T-helper 1 cell treated with Interleukin-12 subunit alpha and Interleukin-12 subunit beta and Interleukin-4 antibody, amounts not matched to agents 30 μg/mL and 1 μg/mL, for 36 hours (primary cell): ENCODE results near the gene ILKAP.

Experiments
- H3K27ac Mint-ChIP-seq: one replicate; pipeline ENCODE4 v1.8.0; 2021; ENCODE audit warnings: mild to moderate bottlenecking, mixed read lengths
- H3K27me3 Mint-ChIP-seq: one replicate; pipeline ENCODE4 v1.8.0; 2021; ENCODE audit warnings: low read depth, mixed read lengths
- H3K36me3 Mint-ChIP-seq: one replicate; pipeline ENCODE4 v1.8.0; 2021; ENCODE audit warnings: low read depth, mixed read lengths
- H3K4me1 Mint-ChIP-seq: one replicate; pipeline ENCODE4 v1.8.0; 2021; ENCODE audit warnings: low read depth, mixed read lengths
- H3K4me3 Mint-ChIP-seq: one replicate; pipeline ENCODE4 v1.8.0; 2021; ENCODE audit warnings: mild to moderate bottlenecking, moderate library complexity, mixed read lengths
- H3K9me3 Mint-ChIP-seq: one replicate; pipeline ENCODE4 v1.8.0; 2021; ENCODE audit warnings: mixed read lengths

The ILKAP gene

GRCh38 chr2:238158509-238159070, 44.9 kb downstream of the ILKAP start, which contains the start of gene ERFE:
ERFE (plus strand) TSS chr2:238158970; CDS start chr2:238159008, 38 bp downstream.
- Mint-ChIP-seq H3K9me3 (no peaks in the 10 kb centered on the region), H3K27me3 (peaks cover 22% of the 10 kb centered on the region), H3K4me1 (peaks cover 4% of the 10 kb centered on the region), H3K4me3 (peak within 1 kb of the TSS; percentile 58), H3K27ac (no peak within 1 kb of the TSS), H3K36me3 (no peaks in the 10 kb centered on the region)

- no peaks in the 10 kb centered on the region for H3K9me3 Mint-ChIP-seq
- no peak overlapping the region for H3K27ac Mint-ChIP-seq
- peaks cover 22% of the 10 kb centered on the region for H3K27me3 Mint-ChIP-seq
- no peaks in the 10 kb centered on the region for H3K36me3 Mint-ChIP-seq
- peaks cover 4% of the 10 kb centered on the region for H3K4me1 Mint-ChIP-seq
- H3K4me3 Mint-ChIP-seq = peak overlapping the region; percentile 17
These were observed 45.4 kb downstream of the ILKAP start for GRCh38 chr2:238158018-238158508.

GRCh38 chr2:238157506-238158017, 45.9 kb downstream of the ILKAP start:
- no peaks in the 10 kb centered on the region for H3K36me3 Mint-ChIP-seq
- no peaks in the 10 kb centered on the region for H3K9me3 Mint-ChIP-seq
- H3K4me3 Mint-ChIP-seq = no peak overlapping the region
- no peak overlapping the region for H3K27ac Mint-ChIP-seq
- H3K27me3 Mint-ChIP-seq = peaks cover 22% of the 10 kb centered on the region
- peaks cover 4% of the 10 kb centered on the region for H3K4me1 Mint-ChIP-seq

GRCh38 chr2:238155761-238156694, 47.5 kb downstream of the ILKAP start:
- peaks cover 4% of the 10 kb centered on the region for H3K4me1 Mint-ChIP-seq
- no peaks in the 10 kb centered on the region for H3K9me3 Mint-ChIP-seq
- H3K4me3 Mint-ChIP-seq = no peak overlapping the region
- H3K27me3 Mint-ChIP-seq = peaks cover 22% of the 10 kb centered on the region
- no peaks in the 10 kb centered on the region for H3K36me3 Mint-ChIP-seq
- H3K27ac Mint-ChIP-seq = no peak overlapping the region

- peaks cover 16% of the 10 kb centered on the region for H3K27me3 Mint-ChIP-seq
- no peaks in the 10 kb centered on the region for H3K9me3 Mint-ChIP-seq
- H3K4me1 Mint-ChIP-seq = peaks cover 4% of the 10 kb centered on the region
- no peak overlapping the region for H3K27ac Mint-ChIP-seq
- H3K4me3 Mint-ChIP-seq = no peak overlapping the region
- H3K36me3 Mint-ChIP-seq = no peaks in the 10 kb centered on the region
These were observed 48.3 kb downstream of the ILKAP start for GRCh38 chr2:238155051-238155760.

- Mint-ChIP-seq H3K36me3 (no peaks in the 10 kb centered on the region), H3K27me3 (peaks cover 12% of the 10 kb centered on the region), H3K9me3 (no peaks in the 10 kb centered on the region), H3K4me3 (no peak overlapping the region), H3K27ac (no peak overlapping the region), H3K4me1 (peaks cover 4% of the 10 kb centered on the region)
These were observed 48.9 kb downstream of the ILKAP start for GRCh38 chr2:238154570-238154969.

GRCh38 chr2:238152771-238153688, 50.5 kb downstream of the ILKAP start:
- H3K4me1 Mint-ChIP-seq = no peaks in the 10 kb centered on the region
- H3K36me3 Mint-ChIP-seq = no peaks in the 10 kb centered on the region
- no peaks in the 10 kb centered on the region for H3K9me3 Mint-ChIP-seq
- H3K27me3 Mint-ChIP-seq = peaks cover 7% of the 10 kb centered on the region
- H3K4me3 Mint-ChIP-seq = no peak overlapping the region
- H3K27ac Mint-ChIP-seq = no peak overlapping the region

- H3K27ac Mint-ChIP-seq = no peak overlapping the region
- H3K36me3 Mint-ChIP-seq = no peaks in the 10 kb centered on the region
- H3K9me3 Mint-ChIP-seq = no peaks in the 10 kb centered on the region
- H3K4me1 Mint-ChIP-seq = no peaks in the 10 kb centered on the region
- H3K4me3 Mint-ChIP-seq = no peak overlapping the region
- no peaks in the 10 kb centered on the region for H3K27me3 Mint-ChIP-seq
These were observed 51.8 kb downstream of the ILKAP start for GRCh38 chr2:238151628-238152235.

- Mint-ChIP-seq H3K4me1 (no peaks in the 10 kb centered on the region), H3K27me3 (no peaks in the 10 kb centered on the region), H3K36me3 (no peaks in the 10 kb centered on the region), H3K27ac (no peak overlapping the region), H3K9me3 (no peaks in the 10 kb centered on the region), H3K4me3 (no peak overlapping the region)
These were observed 52.3 kb downstream of the ILKAP start for GRCh38 chr2:238151205-238151604.

- Mint-ChIP-seq H3K36me3 (no peaks in the 10 kb centered on the region), H3K27me3 (no peaks in the 10 kb centered on the region), H3K27ac (no peak overlapping the region), H3K4me1 (no peaks in the 10 kb centered on the region), H3K9me3 (no peaks in the 10 kb centered on the region), H3K4me3 (no peak overlapping the region)
These were observed 52.8 kb downstream of the ILKAP start for GRCh38 chr2:238150686-238151085.

GRCh38 chr2:238149841-238150572, 53.5 kb downstream of the ILKAP start:
- no peaks in the 10 kb centered on the region for H3K27me3 Mint-ChIP-seq
- no peak overlapping the region for H3K4me3 Mint-ChIP-seq
- no peaks in the 10 kb centered on the region for H3K36me3 Mint-ChIP-seq
- no peak overlapping the region for H3K27ac Mint-ChIP-seq
- no peaks in the 10 kb centered on the region for H3K4me1 Mint-ChIP-seq
- no peaks in the 10 kb centered on the region for H3K9me3 Mint-ChIP-seq

GRCh38 chr2:238148981-238149380, 54.5 kb downstream of the ILKAP start:
- Mint-ChIP-seq H3K4me3 (no peak overlapping the region), H3K27me3 (no peaks in the 10 kb centered on the region), H3K9me3 (no peaks in the 10 kb centered on the region), H3K27ac (no peak overlapping the region), H3K36me3 (no peaks in the 10 kb centered on the region), H3K4me1 (no peaks in the 10 kb centered on the region)
